ENCODE results near the gene DDX54.
A peak's percentile ranks its signal among the peaks of the same experiment; 100 is the strongest.
"Not testable (repeated sequence)": the region's sequence is repeated elsewhere in the genome, so short reads cannot be mapped to it uniquely, and the experiment has no call there.

The DDX54 gene

GRCh38 chr12:113221181-113221996 lies 36.1 kb upstream of the DDX54 start, which contains the start of gene TPCN1:
Gene TPCN1, plus strand, starts transcription at chr12:113221464. Its CDS starts 5,389 bp downstream, at chr12:113226853.
- intact Hi-C loops (cut with DNase I): loop anchor here (5.0 kb wide), 1 partner anchor 36 kb away; no protein-coding TSS in a partner anchor

GRCh38 chr12:113220593-113221180 lies 35.4 kb upstream of the DDX54 start:
- no peak for DNase-seq
- intact Hi-C loops (cut with DNase I): loop anchor here (5.0 kb wide), 1 partner anchor 37 kb away; no protein-coding TSS in a partner anchor

More at GRCh38 chr12:113221181-113221996, 36.1 kb upstream of the DDX54 start, which contains the start of gene TPCN1:
- DNase-seq: peak; percentile 96 to 100 (median 99)

GRCh38 chr12:113216027-113216426 lies 30.7 kb upstream of the DDX54 start:
- intact Hi-C loops (cut with DNase I): no loop called here
- no peak for DNase-seq

DNA sequence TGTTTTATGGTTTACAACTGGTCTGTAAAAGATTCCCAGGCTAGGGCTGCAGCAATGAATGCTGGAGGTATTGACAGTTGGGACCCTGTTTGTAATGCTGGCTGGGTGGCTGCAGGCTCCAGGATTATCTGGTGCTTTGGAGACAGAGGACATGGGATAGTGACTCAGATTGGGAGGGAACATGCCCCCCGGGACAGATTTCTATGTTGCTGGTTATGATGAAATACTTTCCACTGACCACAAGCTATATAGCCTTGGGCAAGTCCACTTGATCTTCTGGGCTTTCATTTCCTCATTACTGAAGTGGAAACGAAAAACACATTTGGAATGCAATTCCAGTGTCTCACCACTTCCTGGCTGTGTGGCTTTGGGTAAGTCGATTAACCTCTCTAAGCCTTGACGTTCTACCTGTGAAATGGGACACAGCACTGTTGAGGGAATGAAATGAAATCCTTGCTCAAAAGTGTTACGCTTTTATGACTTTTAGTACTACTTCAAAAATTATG lies 29.7 kb upstream of the DDX54 start:
- intact Hi-C loops (cut with DNase I): no loop called here
- peak in 4 of 42 donors; percentile 27 to 58 (median 43) for DNase-seq

DNA sequence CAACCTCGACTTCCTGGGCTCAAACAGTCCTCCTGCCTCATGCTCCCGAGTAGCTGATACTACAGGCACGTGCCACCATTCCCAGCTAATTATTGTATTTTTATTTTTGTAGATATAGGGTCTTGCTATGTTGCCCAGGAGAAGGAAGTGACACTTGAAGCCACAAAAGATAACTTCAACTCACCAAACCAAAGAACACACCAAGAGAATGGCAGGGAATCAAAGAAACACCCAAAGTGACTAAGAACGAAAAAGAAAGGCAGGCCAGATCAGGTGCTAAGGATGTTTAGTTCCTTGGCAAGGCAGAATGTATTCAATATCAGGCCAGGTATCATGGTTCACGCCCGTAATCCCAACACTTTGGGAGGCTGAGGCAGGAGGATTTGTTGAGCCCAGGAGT lies 25.9 kb upstream of the DDX54 start:
- no peak for DNase-seq
- intact Hi-C loops (cut with DNase I): no loop called here

DNA sequence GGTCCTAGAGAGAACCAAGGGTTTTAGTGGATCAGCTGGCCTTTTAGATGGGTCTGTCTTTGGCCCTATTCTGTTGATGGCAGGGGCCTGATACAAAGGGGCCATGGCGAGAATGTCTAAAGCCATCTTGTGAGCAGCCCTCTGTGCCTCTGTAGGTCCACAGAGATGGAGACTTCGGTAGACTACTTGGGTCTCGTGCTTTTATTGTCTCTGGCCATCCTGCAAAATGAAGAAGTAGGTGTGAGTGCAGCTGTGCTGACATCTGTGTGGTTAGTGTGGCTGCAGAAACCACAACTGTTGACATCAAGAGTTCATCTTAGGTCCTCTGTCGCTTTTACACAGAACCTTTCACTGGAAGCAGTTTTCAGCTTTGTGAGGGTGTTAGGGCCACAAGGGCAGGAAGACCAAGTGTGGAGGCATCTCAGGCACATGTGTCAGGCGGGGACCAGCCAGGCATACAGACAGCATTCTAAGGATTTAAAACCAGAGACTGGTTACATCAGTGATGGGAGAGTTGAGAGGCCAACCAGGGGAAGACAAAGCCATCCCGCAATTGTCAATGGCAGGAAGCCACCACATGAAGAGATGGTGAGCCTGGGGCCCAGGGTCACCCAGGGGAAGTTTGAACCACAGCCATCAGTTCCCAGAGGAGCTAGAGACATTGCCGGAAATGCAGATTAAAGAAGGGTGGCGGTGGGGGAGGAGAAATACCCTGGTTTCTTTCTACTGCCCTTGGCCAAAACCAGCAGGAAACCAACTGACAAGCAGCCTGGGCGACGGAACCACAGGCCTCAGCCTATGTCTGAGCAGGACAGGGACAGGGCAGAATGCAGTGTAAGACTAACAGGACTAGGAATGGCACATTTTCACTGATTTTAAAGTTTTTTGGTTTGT lies 23.0 kb upstream of the DDX54 start:
- intact Hi-C loops (cut with DNase I): no loop called here
- peak in 18 of 42 donors; percentile 21 to 63 (median 38) for DNase-seq

DNA sequence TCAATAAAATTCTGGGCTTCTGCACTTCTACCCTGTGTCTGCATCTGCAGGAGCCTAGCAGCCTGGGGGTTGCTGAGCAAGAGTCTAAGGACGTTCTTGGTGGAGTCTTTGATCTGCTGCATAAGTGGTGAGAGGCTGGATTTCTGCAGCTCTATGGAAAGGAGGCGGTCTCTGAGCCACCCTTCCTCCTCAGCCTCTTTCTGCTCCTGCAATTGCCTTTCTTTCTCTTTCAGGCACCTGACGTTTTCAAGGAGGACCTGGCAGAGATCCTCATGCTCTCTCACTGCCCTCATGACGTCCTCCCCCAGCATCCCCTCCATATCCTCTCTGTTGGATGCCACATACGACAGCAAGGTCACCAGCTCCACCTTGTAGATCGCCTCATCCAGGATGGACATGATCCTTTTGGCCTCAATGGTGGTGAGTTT lies 22.3 kb upstream of the DDX54 start:
- DNase-seq: no peak
- intact Hi-C loops (cut with DNase I): no loop called here

DNA sequence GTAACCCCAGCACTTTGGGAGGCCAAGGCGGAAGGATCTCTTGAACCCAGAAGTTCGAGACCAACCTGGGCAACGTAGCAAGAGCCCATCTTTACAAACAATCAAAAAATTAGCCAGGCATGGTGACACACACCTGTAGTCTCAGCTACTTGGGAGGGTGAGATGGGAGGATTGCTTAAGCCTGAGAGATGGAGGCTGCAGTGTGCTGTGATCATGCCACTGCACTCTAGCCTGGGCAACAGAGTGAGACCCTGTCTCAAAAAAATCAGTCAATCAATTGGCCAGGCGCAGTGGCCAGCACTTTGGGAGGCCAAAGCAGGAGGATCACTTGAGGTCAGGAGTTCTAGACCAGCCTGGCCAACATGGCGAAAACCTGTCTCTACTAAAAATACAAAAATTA lies 21.5 kb upstream of the DDX54 start:
- intact Hi-C loops (cut with DNase I); DNase-seq: not testable (repeated sequence)

GRCh38 chr12:113204804-113205203 lies 19.5 kb upstream of the DDX54 start:
- DNase-seq: peak in 1 of 42 donors; percentile 10
- intact Hi-C loops (cut with DNase I): no loop called here

GRCh38 chr12:113203852-113204760 lies 18.8 kb upstream of the DDX54 start:
- DNase-seq: peak in 1 of 42 donors; percentile 19
- intact Hi-C loops (cut with DNase I): no loop called here

GRCh38 chr12:113202300-113203075 lies 17.2 kb upstream of the DDX54 start:
- no peak for DNase-seq
- intact Hi-C loops (cut with DNase I): no loop called here

- no peak for DNase-seq
- intact Hi-C loops (cut with DNase I): no loop called here
Measured at GRCh38 chr12:113201187-113202177, 16.2 kb upstream of the DDX54 start.

DNA sequence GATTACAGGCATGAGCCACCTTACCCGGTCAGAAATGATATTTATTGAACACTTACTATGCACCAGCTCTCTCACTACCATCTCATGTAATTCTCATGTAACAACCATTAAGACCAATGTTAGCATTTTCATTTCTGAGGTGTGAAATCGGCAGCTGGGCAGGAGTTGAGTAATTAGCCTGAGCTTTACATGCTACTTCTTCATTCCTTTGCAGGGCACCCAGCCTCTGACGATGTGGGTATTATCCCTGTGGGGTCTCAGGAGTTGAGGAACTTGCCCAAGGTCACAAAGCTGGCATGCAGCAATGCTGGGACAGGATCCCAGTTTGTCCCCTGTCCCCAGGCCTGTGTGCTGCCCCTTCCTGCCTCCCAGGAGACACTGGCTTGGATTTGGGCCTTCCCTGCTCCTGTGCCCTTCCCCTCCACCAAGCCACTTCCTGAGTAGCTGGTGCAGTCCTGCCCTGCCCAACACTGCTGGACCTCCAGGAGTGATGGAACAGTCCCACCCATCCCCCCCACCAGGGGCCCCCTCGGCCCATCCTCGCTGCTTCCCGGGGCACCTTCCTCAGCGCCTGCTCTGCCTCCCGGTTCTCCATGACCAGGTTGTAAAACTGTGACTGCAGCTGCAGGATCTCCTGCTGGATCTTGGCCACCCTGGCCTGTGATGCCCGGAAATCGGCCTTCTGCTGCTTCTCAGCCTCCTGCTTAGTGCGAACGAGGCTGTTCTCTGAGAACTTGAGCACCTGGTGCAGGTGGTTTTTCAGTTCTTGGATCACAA lies 14.9 kb upstream of the DDX54 start:
- intact Hi-C loops (cut with DNase I): no loop called here
- no peak for DNase-seq

DNA sequence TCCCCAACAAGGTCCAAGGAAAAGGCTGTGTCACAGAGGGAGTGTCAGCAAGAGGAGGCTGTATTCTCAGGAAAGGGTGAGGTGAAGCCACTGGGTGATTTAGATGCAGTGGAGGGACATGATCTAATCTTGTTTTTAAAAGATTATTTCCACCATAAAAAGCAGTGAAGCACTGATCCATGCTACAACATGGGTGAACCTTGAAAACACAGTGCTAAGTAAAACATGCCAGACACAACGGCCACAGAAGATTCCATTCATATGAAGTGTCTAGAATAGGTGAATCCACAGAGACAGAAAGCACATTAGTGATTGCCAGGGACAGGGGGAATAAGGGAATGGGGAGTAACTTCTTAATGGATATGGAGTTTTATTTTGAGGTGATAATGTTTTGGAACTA lies 13.0 kb upstream of the DDX54 start:
- intact Hi-C loops (cut with DNase I): loop anchor here (10.0 kb wide), 2 partner anchors 157 to 227 kb away; partner anchors contain the start of genes PLBD2 and SDSL
- DNase-seq: no peak

DNA sequence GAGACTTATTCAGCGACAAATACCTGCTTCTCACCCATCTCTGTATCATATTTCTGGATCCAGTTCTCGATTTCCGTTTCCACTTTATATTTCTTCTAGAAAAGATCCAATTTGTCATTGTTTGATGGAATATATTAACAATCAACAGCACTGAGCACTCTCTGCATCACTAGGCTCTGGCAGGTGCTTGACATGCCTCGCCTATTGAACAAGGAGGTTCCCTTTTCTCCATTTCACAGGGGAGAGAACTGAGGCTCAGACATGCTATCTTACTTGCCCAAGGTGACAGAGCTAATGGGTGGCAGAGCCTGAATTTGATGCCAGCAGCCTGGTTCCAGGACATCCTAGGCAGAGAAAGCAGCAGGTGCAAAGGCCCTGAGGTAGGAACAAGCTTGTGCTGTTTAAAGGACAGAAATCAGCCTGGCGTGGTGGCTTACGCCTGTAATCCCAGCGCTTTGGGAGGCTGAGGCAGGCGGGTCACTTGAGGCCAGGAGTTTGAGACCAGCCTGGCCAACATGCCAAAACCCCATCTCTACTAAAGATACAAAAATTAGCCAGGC lies 12.3 kb upstream of the DDX54 start:
- no peak for DNase-seq
- intact Hi-C loops (cut with DNase I): loop anchor here (10.0 kb wide), 2 partner anchors 157 to 227 kb away; partner anchors contain the start of genes PLBD2 and SDSL

Measured in head of caudate nucleus (tissue), 42 donors.